HG03159 (cell line): Measurements from ENCODE around the gene TBC1D24.
"Not testable (repeated sequence)": the region's sequence is repeated elsewhere in the genome, so short reads cannot be mapped to it uniquely, and the experiment has no call there.

Source experiments
- ATAC-seq: cut with Tn5 transposase; IDR thresholded peaks from one replicate; pipeline ENCODE4 v1.9.1; 2021; ENCODE audit warnings: mild to moderate bottlenecking, moderate library complexity; ENCODE audit not compliant: unreplicated experiment

Gene TBC1D24

DNA sequence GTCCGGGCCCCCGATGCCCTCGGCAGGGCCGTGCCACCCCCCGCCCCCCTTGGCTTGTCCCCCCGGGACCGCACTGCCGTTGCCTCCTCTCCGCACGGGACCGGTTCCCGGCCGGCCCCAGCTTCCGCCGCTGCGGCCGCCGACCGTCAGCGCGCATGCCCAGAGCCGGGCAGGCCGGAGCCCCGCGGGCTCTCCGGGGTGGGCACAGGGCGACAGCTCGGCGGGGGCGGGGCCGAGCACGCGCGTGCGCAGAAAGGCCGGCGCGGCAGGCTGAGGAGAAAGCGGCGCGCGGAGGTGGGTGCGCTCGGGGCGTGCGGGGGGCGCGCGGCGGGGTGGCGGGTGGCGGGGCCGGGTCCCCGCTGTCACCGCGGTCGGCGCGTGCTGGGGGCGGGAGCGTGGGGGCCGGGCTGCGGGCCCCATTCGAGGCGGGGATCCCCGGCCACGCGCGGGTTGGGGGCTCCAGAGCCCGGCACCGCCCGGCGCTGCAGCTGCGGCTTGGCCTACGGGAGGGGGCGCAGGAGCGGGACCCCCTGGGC lies at the start of gene TBC1D24:
Gene TBC1D24 (plus strand): TSS at position 251 of the 536 bp plus-strand sequence. CDS start 21,022 bp downstream, outside the sequence.
- peak; percentile 58 for ATAC-seq

GRCh38 chr16:2425825-2426430 lies 49.0 kb upstream of the TBC1D24 start:
- no peak for ATAC-seq

GRCh38 chr16:2426941-2427361 lies 48.0 kb upstream of the TBC1D24 start:
- no peak for ATAC-seq

- no peak for ATAC-seq
These were observed 47.4 kb upstream of the TBC1D24 start for GRCh38 chr16:2427526-2427925.

DNA sequence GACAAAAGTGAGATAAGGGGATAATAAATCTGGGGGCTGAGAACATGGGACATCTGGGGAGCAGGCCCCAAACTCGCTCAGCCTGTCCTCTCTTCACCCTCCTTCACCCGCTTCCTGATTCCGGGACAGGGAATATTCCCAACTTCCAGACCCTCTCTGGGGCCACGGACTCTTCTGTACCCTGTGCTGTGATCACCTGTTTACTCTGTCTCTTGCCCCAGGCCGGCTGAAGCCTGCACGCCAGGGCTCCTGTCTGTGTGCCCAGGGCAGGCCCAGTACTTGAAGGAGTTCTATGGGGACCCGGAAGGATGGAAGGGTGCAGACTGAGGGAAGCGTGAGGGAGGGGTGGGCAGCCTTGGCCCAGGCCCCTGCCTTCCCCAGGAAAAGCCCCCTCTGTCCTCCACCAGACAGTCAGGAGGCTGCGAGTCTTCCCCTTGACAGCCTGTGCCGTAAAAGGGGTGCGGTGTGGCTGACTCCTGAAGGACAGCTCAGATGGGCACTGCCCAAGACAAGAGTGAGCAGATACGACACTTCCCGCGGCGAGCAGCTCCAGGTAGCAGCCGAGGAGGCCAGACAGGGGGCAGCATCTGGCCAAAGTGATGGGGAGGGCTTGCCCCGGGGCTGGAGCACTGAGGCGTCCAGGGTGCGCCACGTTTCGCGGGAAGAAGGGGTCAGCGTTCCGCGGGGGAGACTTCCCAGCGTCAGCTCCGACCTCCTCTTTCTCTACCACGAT lies 46.7 kb upstream of the TBC1D24 start:
- ATAC-seq: peak; percentile 14

DNA sequence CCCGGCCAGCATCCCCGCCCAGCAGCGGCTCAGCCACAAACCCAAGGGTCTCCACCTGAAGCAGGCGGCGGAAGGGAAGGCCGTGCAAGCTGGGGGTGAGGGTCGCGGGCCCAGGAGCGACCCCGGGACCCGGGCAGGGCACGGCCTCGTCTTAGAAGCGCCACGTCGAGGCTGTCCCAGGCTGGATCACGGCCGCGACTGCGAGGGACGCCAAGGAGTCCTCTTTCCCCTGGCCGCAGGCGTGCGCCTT lies 46.2 kb upstream of the TBC1D24 start:
- ATAC-seq: no peak

GRCh38 chr16:2429034-2429770 lies 45.7 kb upstream of the TBC1D24 start, which contains the start of gene CCNF:
Gene CCNF, plus strand, starts transcription at chr16:2429447. Its CDS starts 35 bp downstream, at chr16:2429482.
- ATAC-seq: peak; percentile 87

- no peak for ATAC-seq
These were observed 44.9 kb upstream of the TBC1D24 start for GRCh38 chr16:2429771-2430663.

GRCh38 chr16:2432286-2432685 lies 42.6 kb upstream of the TBC1D24 start:
- ATAC-seq: no peak

- ATAC-seq: no peak
These were observed 42.0 kb upstream of the TBC1D24 start for GRCh38 chr16:2432801-2433505.

GRCh38 chr16:2435236-2435635 lies 39.7 kb upstream of the TBC1D24 start:
- not testable (repeated sequence) for ATAC-seq

GRCh38 chr16:2436110-2436509 lies 38.8 kb upstream of the TBC1D24 start:
- no peak for ATAC-seq

- no peak for ATAC-seq
These were observed 37.7 kb upstream of the TBC1D24 start for GRCh38 chr16:2437032-2437790.

DNA sequence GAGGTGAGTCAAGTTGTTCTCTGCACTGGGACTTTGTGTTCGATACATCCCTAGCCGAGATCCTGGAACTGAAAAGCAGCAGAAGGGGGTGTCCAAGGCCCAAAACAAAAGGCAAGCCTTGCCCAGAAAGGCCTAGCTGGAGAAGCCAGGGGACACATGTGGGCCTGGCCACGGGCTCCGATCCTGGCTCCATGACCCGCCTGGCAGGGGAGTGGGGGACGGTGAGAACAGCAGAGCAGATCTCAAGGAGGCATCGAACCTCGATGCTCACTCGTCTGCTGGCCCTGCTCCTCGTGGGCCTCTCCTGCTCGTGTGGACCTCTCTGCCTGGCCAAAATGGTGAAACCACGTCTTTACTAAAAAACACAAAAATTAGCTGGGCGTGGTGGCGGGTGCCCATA lies 36.8 kb upstream of the TBC1D24 start:
- no peak for ATAC-seq

GRCh38 chr16:2439598-2439997 lies 35.3 kb upstream of the TBC1D24 start:
- no peak for ATAC-seq

DNA sequence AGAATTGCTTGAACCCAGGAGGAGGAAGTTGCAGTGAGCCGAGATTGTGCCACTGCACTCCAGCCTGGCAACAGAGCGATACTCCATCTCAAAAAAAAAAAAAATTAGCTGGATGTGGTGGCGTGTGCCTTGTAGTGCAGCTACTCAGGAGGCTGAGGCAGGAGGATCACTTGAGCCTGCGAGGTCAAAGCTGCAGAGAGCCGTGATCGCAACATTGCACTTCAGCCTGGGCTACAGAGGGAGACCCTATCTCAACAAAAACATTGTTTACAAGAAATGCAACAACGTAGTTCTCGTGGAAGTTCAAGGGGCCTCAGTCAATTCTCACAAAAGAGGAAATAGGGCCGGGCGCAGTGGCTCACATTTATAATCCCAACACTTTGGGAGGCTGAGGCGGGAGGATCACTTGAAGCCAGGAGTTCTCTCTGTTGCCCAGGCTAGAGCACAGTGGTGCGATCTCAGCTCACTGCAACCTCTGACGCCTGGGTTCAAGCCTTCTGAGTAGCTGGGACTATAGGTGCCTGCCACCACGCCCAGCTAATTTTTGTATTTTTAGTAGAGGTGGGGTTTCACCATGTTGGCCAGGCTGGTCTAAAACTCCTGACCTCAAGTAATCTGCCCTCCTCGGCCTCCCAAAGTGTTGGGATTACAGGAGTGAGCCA lies 33.7 kb upstream of the TBC1D24 start:
- ATAC-seq: not testable (repeated sequence)

DNA sequence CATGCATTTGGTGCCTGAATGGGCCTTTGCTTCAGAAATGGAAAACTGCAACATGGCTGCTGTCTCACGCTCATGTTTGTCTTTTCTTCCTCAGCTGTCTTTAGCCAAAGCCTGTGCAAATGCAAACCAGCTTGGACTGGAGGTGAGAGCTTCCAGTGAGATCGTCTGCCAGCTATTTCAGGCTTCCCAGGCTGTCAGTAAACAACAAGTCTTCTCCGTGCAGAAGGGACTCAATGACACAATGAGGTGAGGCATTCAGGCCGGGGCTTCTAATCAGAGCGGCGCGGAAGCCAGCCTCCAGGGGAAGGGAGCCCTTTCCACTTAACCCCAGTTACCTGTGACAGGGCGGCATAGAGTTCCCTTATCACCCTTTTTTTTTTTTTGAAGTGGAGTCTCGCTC lies 31.4 kb upstream of the TBC1D24 start:
- ATAC-seq: no peak

GRCh38 chr16:2447920-2448583 lies 26.9 kb upstream of the TBC1D24 start:
- ATAC-seq: no peak
